Testis (tissue), 2 donors: ENCODE results near the gene PPP1R15A.

Experiments
- CTCF ChIP-seq, 3 experiments: fragments of 450-650 bp in 2 of 3; fragments of 200-600 bp in 1 of 3; sonication (generic) in 1 of 3; IDR thresholded peaks; one replicate each; pipeline ENCODE4 v1.5.1; 2016 to 2019; ENCODE audit warnings: antibody characterized with exemption in 3 of 3, mild to moderate bottlenecking in 2 of 3, moderate library complexity in 1 of 3
- POLR2A ChIP-seq: fragments of 450-650 bp; IDR thresholded peaks from one replicate; pipeline ENCODE4 v1.6.1; 2017; ENCODE audit warnings: antibody characterized with exemption, mild to moderate bottlenecking, moderate library complexity

GRCh38 chr19:48925240-48925843, 53.1 kb downstream of the PPP1R15A start:
- TF ChIP-seq CTCF (IDR thresholded peaks at IDR 0.05) = no peak
- TF ChIP-seq POLR2A = no peak
